Measurements from ENCODE around the gene DRGX.

DRGX gene

GRCh38 chr10:49417311-49418052 lies 21.6 kb upstream of the DRGX start:
- H3K4me3 ChIP-seq (replicated peaks; ENCODE audit: low read depth, low read length), result no peak overlapping the region
- TF ChIP-seq CTCF (IDR thresholded peaks at IDR 0.05; ENCODE audit: low read length, missing control alignments), result no peak
- DNase-seq (ENCODE audit: low read depth), result no peak

GRCh38 chr10:49415846-49416245 lies 20.0 kb upstream of the DRGX start:
- H3K4me3 ChIP-seq (replicated peaks; ENCODE audit: low read depth, low read length), result no peak overlapping the region
- no peak for DNase-seq (ENCODE audit: low read depth)
- no peak for TF ChIP-seq CTCF (IDR thresholded peaks at IDR 0.05; ENCODE audit: low read length, missing control alignments)

- no peak for DNase-seq (ENCODE audit: low read depth)
- no peak overlapping the region for H3K4me3 ChIP-seq (replicated peaks; ENCODE audit: low read depth, low read length)
- no peak for TF ChIP-seq CTCF (IDR thresholded peaks at IDR 0.05; ENCODE audit: low read length, missing control alignments)
These were observed 19.2 kb upstream of the DRGX start for GRCh38 chr10:49415109-49415508.

- no peak overlapping the region for H3K4me3 ChIP-seq (replicated peaks; ENCODE audit: low read depth, low read length)
- no peak for TF ChIP-seq CTCF (IDR thresholded peaks at IDR 0.05; ENCODE audit: low read length, missing control alignments)
- no peak for DNase-seq (ENCODE audit: low read depth)
These were observed 18.6 kb upstream of the DRGX start for GRCh38 chr10:49414496-49414895.

- no peak for DNase-seq (ENCODE audit: low read depth)
- TF ChIP-seq CTCF (IDR thresholded peaks at IDR 0.05; ENCODE audit: low read length, missing control alignments), result no peak
- H3K4me3 ChIP-seq (replicated peaks; ENCODE audit: low read depth, low read length), result no peak overlapping the region
These were observed 16.7 kb upstream of the DRGX start for GRCh38 chr10:49412571-49412970.

- no peak overlapping the region for H3K4me3 ChIP-seq (replicated peaks; ENCODE audit: low read depth, low read length)
- no peak for DNase-seq (ENCODE audit: low read depth)
- no peak for TF ChIP-seq CTCF (IDR thresholded peaks at IDR 0.05; ENCODE audit: low read length, missing control alignments)
These were observed 14.6 kb upstream of the DRGX start for GRCh38 chr10:49410365-49411074.
